HepG2 (cell line): ENCODE results near the gene EIF1. TPM values are rescaled to one million over a fixed set of nuclear protein-coding genes. Genes with fewer than 3 reads are reported as not detected.
A peak's percentile ranks its signal among the peaks of the same experiment; 100 is the strongest.

Source experiments
- ATAD3A ChIP-seq: sonication (generic); formaldehyde crosslinking; IDR thresholded peaks from 2 replicates; pipeline ENCODE4 v1.4.0; 2020; ENCODE audit warnings: missing genetic modification reagents
- ATRX ChIP-seq: sonication (generic); formaldehyde crosslinking; IDR thresholded peaks from 2 replicates; pipeline ENCODE4 v1.4.0; 2020; ENCODE audit warnings: missing genetic modification reagents, borderline replicate concordance
- BRD4 ChIP-seq: sonication (generic); formaldehyde crosslinking; IDR thresholded peaks from 2 replicates; pipeline ENCODE4 v1.4.0; 2020; ENCODE audit warnings: missing genetic modification reagents
- FOXK2 ChIP-seq: fragments of 450-650 bp; IDR thresholded peaks from 2 replicates; pipeline ENCODE4 v1.6.1; 2016
- HMG20B ChIP-seq: conservative IDR thresholded peaks from 2 replicates; pipeline ENCODE4 v1.6.1; 2016; ENCODE audit warnings: missing genetic modification reagents, missing compliant biosample characterization
- HNRNPK ChIP-seq: fragments of 200-400 bp; formaldehyde crosslinking; IDR thresholded peaks from 2 replicates; pipeline ENCODE4 v1.6.1; 2018; ENCODE audit warnings: low read length, low read depth, moderate library complexity, mild to moderate bottlenecking; ENCODE audit not compliant: poor library complexity, severe bottlenecking
- KLF16 ChIP-seq, 2 experiments: sonication (generic) in 1 of 2; formaldehyde crosslinking in 1 of 2; IDR thresholded peaks; 2 replicates each; pipeline versions ENCODE4 v1.6.1 to v1.8.0; 2016 to 2023; ENCODE audit warnings: missing genetic modification reagents in 2 of 2, missing compliant biosample characterization in 1 of 2
- NR2F6 ChIP-seq, 2 experiments: IDR thresholded peaks; 2 replicates each; pipeline ENCODE4 v1.6.1; 2016; ENCODE audit warnings: antibody characterized with exemption in 1 of 2, mild to moderate bottlenecking in 1 of 2
- PLRG1 ChIP-seq: fragments of 450-650 bp; conservative IDR thresholded peaks from 2 replicates; pipeline ENCODE4 v1.6.1; 2016
- PPARG ChIP-seq: conservative IDR thresholded peaks from 2 replicates; pipeline ENCODE4 v1.6.1; 2016; ENCODE audit warnings: missing biosample characterization, missing genetic modification reagents
- PRPF4 ChIP-seq: fragments of 200-400 bp; formaldehyde crosslinking; IDR thresholded peaks from 2 replicates; pipeline ENCODE4 v1.6.1; 2016; ENCODE audit warnings: low read length, low read depth; ENCODE audit not compliant: poor library complexity, severe bottlenecking
- RFXANK ChIP-seq: IDR thresholded peaks from 2 replicates; pipeline ENCODE4 v1.6.1; 2016
- SP140L ChIP-seq: sonication (generic); formaldehyde crosslinking; IDR thresholded peaks from 2 replicates; pipeline ENCODE4 v1.4.0; 2020; ENCODE audit warnings: missing genetic modification reagents, borderline replicate concordance
- TSC22D2 ChIP-seq: sonication (generic); formaldehyde crosslinking; IDR thresholded peaks from 2 replicates; pipeline ENCODE4 v1.5.1; 2020; ENCODE audit warnings: missing genetic modification reagents, mild to moderate bottlenecking, borderline replicate concordance
- YEATS2 ChIP-seq: sonication (generic); formaldehyde crosslinking; IDR thresholded peaks from 2 replicates; pipeline ENCODE4 v1.4.0; 2020; ENCODE audit warnings: missing genetic modification reagents, borderline replicate concordance
- ZNF34 ChIP-seq: sonication (generic); formaldehyde crosslinking; IDR thresholded peaks from 2 replicates; pipeline ENCODE4 v1.4.0; 2020; ENCODE audit warnings: mild to moderate bottlenecking, missing genetic modification reagents, borderline replicate concordance
- ZNF432 ChIP-seq: sonication (generic); formaldehyde crosslinking; IDR thresholded peaks from 2 replicates; pipeline ENCODE4 v1.5.0; 2020; ENCODE audit warnings: missing genetic modification reagents, mild to moderate bottlenecking, borderline replicate concordance
- ZNF547 ChIP-seq: sonication (generic); formaldehyde crosslinking; IDR thresholded peaks from 2 replicates; pipeline ENCODE4 v1.5.1; 2020; ENCODE audit warnings: mild to moderate bottlenecking, missing genetic modification reagents
- ZNF569 ChIP-seq: sonication (generic); formaldehyde crosslinking; IDR thresholded peaks from 2 replicates; pipeline ENCODE4 v1.5.0; 2020; ENCODE audit warnings: mild to moderate bottlenecking, missing genetic modification reagents, moderate library complexity, borderline replicate concordance
- ZNF788 ChIP-seq: sonication (generic); formaldehyde crosslinking; IDR thresholded peaks from 2 replicates; pipeline ENCODE4 v1.5.0; 2020; ENCODE audit warnings: mild to moderate bottlenecking, missing genetic modification reagents, borderline replicate concordance
- polyA plus RNA-seq, 8 experiments: library from polyadenylated mRNA; depleted of rRNA in 3 of 8; stranded (reverse) in 7 of 8; unstranded in 1 of 8; fragments of >200 nt; fragmentation: Illumina TruSeq in 4 of 8; extraction: Trizol in 4 of 8; gene quantifications; 2 replicates each; pipeline versions ENCODE4 v1.2.1 to v1.2.3, GENCODE V29; 2011 to 2016; ENCODE audit warnings: low read depth in 4 of 8, missing spikeins in 1 of 8, mixed read lengths in 1 of 8; ENCODE audit not compliant: insufficient read depth in 1 of 8
- total RNA-seq, 5 experiments: library from RNA; depleted of rRNA; stranded (reverse); fragments of >200 nt; fragmentation: Illumina TruSeq; extraction: Trizol; gene quantifications; 2 replicates each; pipeline ENCODE4 v1.2.3, GENCODE V29; 2016; ENCODE audit warnings: low read depth in 1 of 5
- TF ChIP-seq, protein P1 (sequence below): sonication (generic); formaldehyde crosslinking; IDR thresholded peaks from 2 replicates; pipeline ENCODE4 v1.8.0; 2022; ENCODE audit warnings: mild to moderate bottlenecking, missing genetic modification reagents, moderate library complexity
- TF ChIP-seq, protein P2 (sequence below): IDR thresholded peaks from 2 replicates; pipeline ENCODE4 v1.6.1; 2016; ENCODE audit warnings: mild to moderate bottlenecking
- TF ChIP-seq, protein P3 (sequence below): sonication (generic); formaldehyde crosslinking; IDR thresholded peaks from 2 replicates; pipeline ENCODE4 v1.8.0; 2022; ENCODE audit warnings: missing genetic modification reagents, mild to moderate bottlenecking, inconsistent platforms, borderline replicate concordance
- TF ChIP-seq, protein P4 (sequence below): IDR thresholded peaks from 2 replicates; pipeline ENCODE4 v1.6.1; 2016; ENCODE audit warnings: missing compliant biosample characterization, missing genetic modification reagents, borderline replicate concordance
- TF ChIP-seq, protein P5 (sequence below): IDR thresholded peaks from 2 replicates; pipeline ENCODE4 v1.6.1; 2012; ENCODE audit warnings: low read depth, low read length, improper control_type of control experiment

Gene EIF1
- total and polyA plus RNA-seq, 2 of the 13 experiments (the other 11 are each of a cell fraction or from before 2014, with no cell fraction given) = 147 to 517 TPM

DNA sequence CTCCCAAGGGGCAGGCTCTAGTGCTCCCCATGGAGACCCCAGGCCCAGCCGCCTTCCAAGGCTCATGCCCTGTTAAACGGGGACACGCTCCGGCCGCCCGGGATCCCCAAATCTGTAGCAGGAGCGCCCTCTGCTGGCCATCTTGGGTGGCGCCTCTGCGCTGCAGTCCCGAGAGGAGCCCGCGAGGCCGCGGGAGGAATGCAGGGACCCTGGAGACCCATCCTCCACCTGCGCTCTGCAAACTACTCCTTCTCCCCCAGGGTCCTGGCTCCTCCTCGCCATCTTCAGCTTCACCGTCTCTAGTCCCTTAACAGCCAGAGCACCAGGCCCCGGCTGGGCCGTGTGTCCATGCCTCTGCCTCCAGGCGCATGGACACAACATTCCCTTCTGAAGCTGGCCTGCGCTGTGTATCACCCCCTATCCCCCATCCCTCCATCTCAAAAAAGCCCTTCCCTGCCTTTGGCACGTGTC lies 40.7 kb upstream of the EIF1 start (continued):
- TF ChIP-seq, protein P1, sequence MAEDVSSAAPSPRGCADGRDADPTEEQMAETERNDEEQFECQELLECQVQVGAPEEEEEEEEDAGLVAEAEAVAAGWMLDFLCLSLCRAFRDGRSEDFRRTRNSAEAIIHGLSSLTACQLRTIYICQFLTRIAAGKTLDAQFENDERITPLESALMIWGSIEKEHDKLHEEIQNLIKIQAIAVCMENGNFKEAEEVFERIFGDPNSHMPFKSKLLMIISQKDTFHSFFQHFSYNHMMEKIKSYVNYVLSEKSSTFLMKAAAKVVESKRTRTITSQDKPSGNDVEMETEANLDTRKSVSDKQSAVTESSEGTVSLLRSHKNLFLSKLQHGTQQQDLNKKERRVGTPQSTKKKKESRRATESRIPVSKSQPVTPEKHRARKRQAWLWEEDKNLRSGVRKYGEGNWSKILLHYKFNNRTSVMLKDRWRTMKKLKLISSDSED (CRISPR knock-in tag) = no peak
- TF ChIP-seq BRD4 (CRISPR knock-in tag) = no peak
- TF ChIP-seq YEATS2 (CRISPR knock-in tag) = no peak
- TF ChIP-seq KLF16 (CRISPR knock-in tag; IDR thresholded peaks at IDR 0.05) = peak in 1 of 2 experiments; percentile 27; a peak in 1 of 4 replicates
- TF ChIP-seq HNRNPK = no peak
- TF ChIP-seq, protein P2, sequence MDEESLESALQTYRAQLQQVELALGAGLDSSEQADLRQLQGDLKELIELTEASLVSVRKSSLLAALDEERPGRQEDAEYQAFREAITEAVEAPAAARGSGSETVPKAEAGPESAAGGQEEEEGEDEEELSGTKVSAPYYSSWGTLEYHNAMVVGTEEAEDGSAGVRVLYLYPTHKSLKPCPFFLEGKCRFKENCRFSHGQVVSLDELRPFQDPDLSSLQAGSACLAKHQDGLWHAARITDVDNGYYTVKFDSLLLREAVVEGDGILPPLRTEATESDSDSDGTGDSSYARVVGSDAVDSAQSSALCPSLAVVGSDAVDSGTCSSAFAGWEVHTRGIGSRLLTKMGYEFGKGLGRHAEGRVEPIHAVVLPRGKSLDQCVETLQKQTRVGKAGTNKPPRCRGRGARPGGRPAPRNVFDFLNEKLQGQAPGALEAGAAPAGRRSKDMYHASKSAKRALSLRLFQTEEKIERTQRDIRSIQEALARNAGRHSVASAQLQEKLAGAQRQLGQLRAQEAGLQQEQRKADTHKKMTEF (CRISPR knock-in tag) = 0 out of 2 replicates have a peak, but pooled peaks have one; percentile 28
- no peak for TF ChIP-seq ZNF547 (CRISPR knock-in tag)
- no peak; the same call in 1 of the 2 replicates for TF ChIP-seq HMG20B
- TF ChIP-seq, protein P3, sequence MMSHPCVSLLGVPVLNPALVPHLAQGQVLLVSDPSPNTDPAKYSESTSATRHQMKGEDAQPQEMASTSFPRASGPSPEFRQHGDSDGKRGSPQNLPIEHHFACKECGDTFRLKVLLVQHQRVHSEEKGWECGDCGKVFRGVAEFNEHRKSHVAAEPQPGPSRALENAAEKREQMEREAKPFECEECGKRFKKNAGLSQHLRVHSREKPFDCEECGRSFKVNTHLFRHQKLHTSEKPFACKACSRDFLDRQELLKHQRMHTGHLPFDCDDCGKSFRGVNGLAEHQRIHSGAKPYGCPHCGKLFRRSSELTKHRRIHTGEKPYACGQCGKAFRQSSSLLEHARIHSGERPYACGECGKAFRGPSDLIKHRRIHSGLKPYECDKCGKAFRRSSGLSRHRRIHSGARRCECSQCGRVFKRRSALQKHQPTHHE (CRISPR knock-in tag) = no peak
- TF ChIP-seq, protein P4, sequence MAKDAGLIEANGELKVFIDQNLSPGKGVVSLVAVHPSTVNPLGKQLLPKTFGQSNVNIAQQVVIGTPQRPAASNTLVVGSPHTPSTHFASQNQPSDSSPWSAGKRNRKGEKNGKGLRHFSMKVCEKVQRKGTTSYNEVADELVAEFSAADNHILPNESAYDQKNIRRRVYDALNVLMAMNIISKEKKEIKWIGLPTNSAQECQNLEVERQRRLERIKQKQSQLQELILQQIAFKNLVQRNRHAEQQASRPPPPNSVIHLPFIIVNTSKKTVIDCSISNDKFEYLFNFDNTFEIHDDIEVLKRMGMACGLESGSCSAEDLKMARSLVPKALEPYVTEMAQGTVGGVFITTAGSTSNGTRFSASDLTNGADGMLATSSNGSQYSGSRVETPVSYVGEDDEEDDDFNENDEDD (CRISPR knock-in tag) = peak; percentile 13; the same call in 1 of the 2 replicates
- 0 out of 2 replicates have a peak, but pooled peaks have one; percentile 71 for TF ChIP-seq TSC22D2 (CRISPR knock-in tag)
- TF ChIP-seq, protein P5, sequence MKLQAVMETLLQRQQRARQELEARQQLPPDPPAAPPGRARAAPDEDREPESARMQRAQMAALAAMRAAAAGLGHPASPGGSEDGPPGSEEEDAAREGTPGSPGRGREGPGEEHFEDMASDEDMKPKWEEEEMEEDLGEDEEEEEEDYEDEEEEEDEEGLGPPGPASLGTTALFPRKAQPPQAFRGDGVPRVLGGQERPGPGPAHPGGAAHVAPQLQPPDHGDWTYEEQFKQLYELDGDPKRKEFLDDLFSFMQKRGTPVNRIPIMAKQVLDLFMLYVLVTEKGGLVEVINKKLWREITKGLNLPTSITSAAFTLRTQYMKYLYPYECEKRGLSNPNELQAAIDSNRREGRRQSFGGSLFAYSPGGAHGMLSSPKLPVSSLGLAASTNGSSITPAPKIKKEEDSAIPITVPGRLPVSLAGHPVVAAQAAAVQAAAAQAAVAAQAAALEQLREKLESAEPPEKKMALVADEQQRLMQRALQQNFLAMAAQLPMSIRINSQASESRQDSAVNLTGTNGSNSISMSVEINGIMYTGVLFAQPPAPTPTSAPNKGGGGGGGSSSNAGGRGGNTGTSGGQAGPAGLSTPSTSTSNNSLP = no peak
- no peak for TF ChIP-seq ZNF34 (CRISPR knock-in tag)
- no peak for TF ChIP-seq ZNF569 (CRISPR knock-in tag)
- no peak for TF ChIP-seq ATRX
- TF ChIP-seq ZNF788 (CRISPR knock-in tag) = no peak
- no peak for TF ChIP-seq FOXK2
- TF ChIP-seq SP140L (CRISPR knock-in tag) = 0 out of 2 replicates have a peak, but pooled peaks have one; percentile 87
- no peak for TF ChIP-seq RFXANK (CRISPR knock-in tag)
- TF ChIP-seq ZNF432 (CRISPR knock-in tag) = no peak
- TF ChIP-seq PLRG1 = no peak
- TF ChIP-seq NR2F6 (IDR thresholded peaks at IDR 0.05) = no peak
- no peak for TF ChIP-seq NR2F6 (CRISPR knock-in tag; IDR thresholded peaks at IDR 0.05)
- 0 out of 2 replicates have a peak, but pooled peaks have one; percentile 25 for TF ChIP-seq PPARG (CRISPR knock-in tag)
- TF ChIP-seq ATAD3A (CRISPR knock-in tag) = no peak
- no peak for TF ChIP-seq PRPF4
